OCI-LY1 (cell line): Measurements from ENCODE around the gene NR1H3.

ENCODE experiments used
- EZH2 ChIP-seq: fragments of 200-600 bp; sonication (generic), shearing (Covaris generic); IDR thresholded peaks from 2 replicates; pipeline ENCODE4 v1.8.0; 2017; ENCODE audit warnings: borderline replicate concordance, mixed run types, mild to moderate bottlenecking, antibody characterized with exemption, low read length, moderate library complexity, mixed read lengths
- TF ChIP-seq, protein P1 (sequence below): fragments of 200-600 bp; sonication (generic), shearing (Covaris generic); IDR thresholded peaks from 2 replicates; pipeline ENCODE4 v1.5.1; 2017; ENCODE audit warnings: mild to moderate bottlenecking, antibody characterized with exemption, low read length, moderate library complexity, mixed read lengths

DNA sequence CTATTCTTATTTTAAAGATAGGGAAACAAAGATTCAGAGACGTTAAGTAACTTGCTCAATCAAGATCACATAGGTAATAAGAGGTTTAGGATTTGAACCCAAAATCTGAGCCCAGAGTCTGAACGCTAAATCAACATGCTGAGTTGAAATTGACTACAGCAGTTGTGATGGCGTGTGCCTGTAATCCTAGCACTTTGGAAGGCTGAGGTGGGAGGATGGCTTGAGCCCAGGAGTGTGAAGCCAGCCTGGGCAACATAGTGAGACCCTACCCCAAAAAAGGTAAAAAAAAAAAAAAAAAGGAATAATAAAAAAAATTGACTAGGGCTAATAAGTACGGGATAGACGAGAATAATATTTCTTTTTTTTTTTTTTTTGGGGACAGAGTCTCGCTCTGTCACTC lies 1.4 kb upstream of the NR1H3 start:
- TF ChIP-seq, protein P1, sequence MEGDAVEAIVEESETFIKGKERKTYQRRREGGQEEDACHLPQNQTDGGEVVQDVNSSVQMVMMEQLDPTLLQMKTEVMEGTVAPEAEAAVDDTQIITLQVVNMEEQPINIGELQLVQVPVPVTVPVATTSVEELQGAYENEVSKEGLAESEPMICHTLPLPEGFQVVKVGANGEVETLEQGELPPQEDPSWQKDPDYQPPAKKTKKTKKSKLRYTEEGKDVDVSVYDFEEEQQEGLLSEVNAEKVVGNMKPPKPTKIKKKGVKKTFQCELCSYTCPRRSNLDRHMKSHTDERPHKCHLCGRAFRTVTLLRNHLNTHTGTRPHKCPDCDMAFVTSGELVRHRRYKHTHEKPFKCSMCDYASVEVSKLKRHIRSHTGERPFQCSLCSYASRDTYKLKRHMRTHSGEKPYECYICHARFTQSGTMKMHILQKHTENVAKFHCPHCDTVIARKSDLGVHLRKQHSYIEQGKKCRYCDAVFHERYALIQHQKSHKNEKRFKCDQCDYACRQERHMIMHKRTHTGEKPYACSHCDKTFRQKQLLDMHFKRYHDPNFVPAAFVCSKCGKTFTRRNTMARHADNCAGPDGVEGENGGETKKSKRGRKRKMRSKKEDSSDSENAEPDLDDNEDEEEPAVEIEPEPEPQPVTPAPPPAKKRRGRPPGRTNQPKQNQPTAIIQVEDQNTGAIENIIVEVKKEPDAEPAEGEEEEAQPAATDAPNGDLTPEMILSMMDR, result no peak
- no peak for TF ChIP-seq EZH2
